ENCODE data around the gene CCNY. TPM values are rescaled to one million over a fixed set of nuclear protein-coding genes. Genes with fewer than 3 reads are reported as not detected.

CCNY gene
- total RNA-seq, 4 donors from 2014 or later: 23.9 to 68.1 (median 39.5) TPM

GRCh38 chr10:35498693-35499092, 162.4 kb downstream of the CCNY start:
- in situ Hi-C loops (cut with MboI; ENCODE audit: low sequenced_read_pairs in 4 of 4) (no loop called here), intact Hi-C loops (cut with DNase I; ENCODE audit: low total_unique reads) (no loop called here)
- ATAC-seq: no peak
- Histone ChIP-seq H3K4me1 (peaks cover 39 to 41% of the 10 kb centered on the region in 2 donors), H3K27ac (no peak overlapping the region), H3K36me3 (no peaks in the 10 kb centered on the region), H3K27me3 (no peaks in the 10 kb centered on the region), H3K4me3 (no peak overlapping the region), H3K9me3 (no peaks in the 10 kb centered on the region)
- TF ChIP-seq, protein P1, sequence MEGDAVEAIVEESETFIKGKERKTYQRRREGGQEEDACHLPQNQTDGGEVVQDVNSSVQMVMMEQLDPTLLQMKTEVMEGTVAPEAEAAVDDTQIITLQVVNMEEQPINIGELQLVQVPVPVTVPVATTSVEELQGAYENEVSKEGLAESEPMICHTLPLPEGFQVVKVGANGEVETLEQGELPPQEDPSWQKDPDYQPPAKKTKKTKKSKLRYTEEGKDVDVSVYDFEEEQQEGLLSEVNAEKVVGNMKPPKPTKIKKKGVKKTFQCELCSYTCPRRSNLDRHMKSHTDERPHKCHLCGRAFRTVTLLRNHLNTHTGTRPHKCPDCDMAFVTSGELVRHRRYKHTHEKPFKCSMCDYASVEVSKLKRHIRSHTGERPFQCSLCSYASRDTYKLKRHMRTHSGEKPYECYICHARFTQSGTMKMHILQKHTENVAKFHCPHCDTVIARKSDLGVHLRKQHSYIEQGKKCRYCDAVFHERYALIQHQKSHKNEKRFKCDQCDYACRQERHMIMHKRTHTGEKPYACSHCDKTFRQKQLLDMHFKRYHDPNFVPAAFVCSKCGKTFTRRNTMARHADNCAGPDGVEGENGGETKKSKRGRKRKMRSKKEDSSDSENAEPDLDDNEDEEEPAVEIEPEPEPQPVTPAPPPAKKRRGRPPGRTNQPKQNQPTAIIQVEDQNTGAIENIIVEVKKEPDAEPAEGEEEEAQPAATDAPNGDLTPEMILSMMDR (IDR thresholded peaks at IDR 0.05 in 4 of 5, conservative IDR thresholded peaks at IDR 0.05 in 1 of 5): no peak
- TF ChIP-seq POLR2A (IDR thresholded peaks at IDR 0.05): no peak
- DNase-seq: no peak

- in situ Hi-C loops (cut with MboI; ENCODE audit: low sequenced_read_pairs in 4 of 4): no loop called here
Measured at GRCh38 chr10:35501923-35502322, 165.6 kb downstream of the CCNY start.

DNA sequence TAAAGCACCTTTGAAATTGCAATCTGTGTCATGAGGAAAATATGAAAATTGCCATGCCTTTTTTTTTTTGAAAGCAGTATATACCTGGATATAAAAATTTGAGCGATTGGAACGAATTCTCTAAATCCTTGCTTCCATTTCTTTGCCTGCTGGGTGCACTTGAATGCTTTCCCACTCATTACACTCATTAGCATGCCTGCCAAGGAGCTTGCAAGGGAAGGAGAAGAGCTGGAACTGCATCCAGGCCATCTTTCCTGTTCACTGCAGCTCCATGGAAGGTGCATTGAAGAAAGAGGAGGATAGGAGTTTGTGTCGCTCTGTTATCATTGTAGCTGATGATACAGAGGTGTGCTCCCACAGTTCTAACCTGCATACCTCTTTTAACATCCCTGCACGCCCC, 166.4 kb downstream of the CCNY start:
- Histone ChIP-seq H3K4me1 (peaks cover 14 to 17% of the 10 kb centered on the region in 2 donors), H3K4me3 (no peak overlapping the region), H3K36me3 (no peaks in the 10 kb centered on the region), H3K9me3 (no peaks in the 10 kb centered on the region), H3K27ac (no peak overlapping the region), H3K27me3 (no peaks in the 10 kb centered on the region)
- TF ChIP-seq, protein P1 (IDR thresholded peaks at IDR 0.05 in 4 of 5, conservative IDR thresholded peaks at IDR 0.05 in 1 of 5): no peak
- TF ChIP-seq POLR2A (IDR thresholded peaks at IDR 0.05): no peak
- in situ Hi-C loops (cut with MboI; ENCODE audit: low sequenced_read_pairs in 4 of 4): no loop called here
- DNase-seq (no peak), ATAC-seq (no peak)
- intact Hi-C loops (cut with DNase I; ENCODE audit: low total_unique reads): no loop called here

More at GRCh38 chr10:35501923-35502322, 165.6 kb downstream of the CCNY start:
- no peaks in the 10 kb centered on the region for H3K27me3 ChIP-seq
- no peak overlapping the region for H3K27ac ChIP-seq
- TF ChIP-seq, protein P1 (IDR thresholded peaks at IDR 0.05 in 4 of 5, conservative IDR thresholded peaks at IDR 0.05 in 1 of 5): no peak
- TF ChIP-seq POLR2A (IDR thresholded peaks at IDR 0.05): no peak
- intact Hi-C loops (cut with DNase I; ENCODE audit: low total_unique reads): no loop called here
- no peaks in the 10 kb centered on the region for H3K9me3 ChIP-seq
- no peaks in the 10 kb centered on the region for H3K36me3 ChIP-seq
- no peak for ATAC-seq
- H3K4me1 ChIP-seq: peaks cover 14 to 17% of the 10 kb centered on the region in 2 donors
- no peak overlapping the region for H3K4me3 ChIP-seq
- no peak for DNase-seq

- no peak overlapping the region for H3K4me3 ChIP-seq
- H3K27me3 ChIP-seq: no peaks in the 10 kb centered on the region
- no peak for DNase-seq
- peaks cover 15 to 17% of the 10 kb centered on the region in 2 donors for H3K4me1 ChIP-seq
- TF ChIP-seq, protein P1 (IDR thresholded peaks at IDR 0.05 in 4 of 5, conservative IDR thresholded peaks at IDR 0.05 in 1 of 5): no peak
- TF ChIP-seq POLR2A (IDR thresholded peaks at IDR 0.05): no peak
- no peak for ATAC-seq
- in situ Hi-C loops (cut with MboI; ENCODE audit: low sequenced_read_pairs in 4 of 4): no loop called here
- no peak overlapping the region for H3K27ac ChIP-seq
- no peaks in the 10 kb centered on the region for H3K36me3 ChIP-seq
- H3K9me3 ChIP-seq: no peaks in the 10 kb centered on the region
- intact Hi-C loops (cut with DNase I; ENCODE audit: low total_unique reads): no loop called here
Measured at GRCh38 chr10:35503578-35503977, 167.3 kb downstream of the CCNY start.

DNA sequence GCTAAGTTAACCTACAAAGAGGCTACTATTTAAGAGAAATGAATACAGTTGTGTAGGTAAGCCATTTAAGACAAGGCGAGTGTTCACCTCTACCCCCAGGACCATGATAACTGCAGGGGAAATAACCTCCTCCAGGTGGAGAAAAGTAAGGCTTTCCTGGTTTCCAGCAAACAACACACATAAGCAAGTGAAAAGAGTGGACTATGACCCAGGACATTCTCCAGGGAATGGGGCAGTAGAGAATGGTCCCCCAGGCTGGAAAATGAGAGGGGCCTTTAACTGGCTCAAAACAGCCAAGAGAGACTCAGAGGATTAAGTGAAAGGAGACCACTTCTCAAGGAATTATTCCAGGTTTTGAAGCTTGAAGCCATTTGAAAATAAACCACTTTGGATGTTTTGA, 167.8 kb downstream of the CCNY start:
- Histone ChIP-seq H3K4me3 (no peak overlapping the region), H3K9me3 (no peaks in the 10 kb centered on the region), H3K4me1 (peaks cover 10 to 13% of the 10 kb centered on the region in 2 donors), H3K36me3 (no peaks in the 10 kb centered on the region), H3K27ac (no peak overlapping the region), H3K27me3 (no peaks in the 10 kb centered on the region)
- no peak for TF ChIP-seq POLR2A (IDR thresholded peaks at IDR 0.05)
- TF ChIP-seq, protein P1 (IDR thresholded peaks at IDR 0.05 in 4 of 5, conservative IDR thresholded peaks at IDR 0.05 in 1 of 5): no peak
- intact Hi-C loops (cut with DNase I; ENCODE audit: low total_unique reads) (no loop called here), in situ Hi-C loops (cut with MboI; ENCODE audit: low sequenced_read_pairs in 4 of 4) (no loop called here)
- DNase-seq: no peak
- ATAC-seq: no peak
